ENCODE measurements around the gene BEND6. TPM values are rescaled to one million over a fixed set of nuclear protein-coding genes. Genes with fewer than 3 reads are reported as not detected.

BEND6 gene
- total and polyA plus RNA-seq, 2 of the 8 experiments (the other 6 are each of a cell fraction or from before 2014, with no cell fraction given): 0.71 to 2.1 TPM

DNA sequence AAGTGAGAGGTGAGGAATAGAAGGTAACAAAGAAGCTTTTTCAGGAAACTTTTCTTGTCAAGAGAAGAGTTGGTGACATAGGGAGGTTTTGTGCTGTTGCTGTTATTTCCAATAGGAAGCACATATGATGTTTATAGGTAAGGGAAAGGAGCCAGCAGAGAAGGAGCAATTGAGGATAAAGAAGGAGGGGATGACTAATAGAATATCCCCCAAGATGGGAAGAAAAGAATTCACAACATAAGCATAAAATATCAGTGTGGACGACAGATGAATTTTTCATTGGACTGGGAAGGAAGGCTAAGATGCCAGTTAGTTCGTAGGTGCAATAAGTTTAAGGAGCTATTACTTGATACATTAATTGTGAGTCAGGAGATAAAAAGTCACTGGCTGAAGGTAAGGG lies 8.5 kb upstream of the BEND6 start:
- Histone ChIP-seq H3K4me1 (replicated peaks in 1 of 4; ENCODE audit: control insufficient read depth in 3 of 4, insufficient read depth in 4 of 4, low read length in 3 of 4) (no peaks in the 10 kb centered on the region), H3K23ac (ENCODE audit: insufficient read length) (no peak overlapping the region), H3K23me2 (ENCODE audit: low read depth, low read length) (no peaks in the 10 kb centered on the region), H3K4ac (replicated peaks; ENCODE audit: insufficient read length, low read depth, low read length) (no peak overlapping the region), H4K5ac (ENCODE audit: insufficient read length, low read depth, low read length) (no peak overlapping the region), H3K4me2 (ENCODE audit: insufficient read depth in 1 of 2, low read depth in 2 of 2, low read length in 2 of 2) (no peak overlapping the region), H2BK120ac (replicated peaks; ENCODE audit: low read depth, low read length) (no peak overlapping the region), H2BK5ac (ENCODE audit: low read depth, low read length) (no peak overlapping the region), H2AK5ac (ENCODE audit: low read depth, low read length) (no peak overlapping the region), H2BK12ac (ENCODE audit: low read depth, low read length) (no peak overlapping the region), H3K18ac (ENCODE audit: extremely low read depth, low read length) (no peak overlapping the region), H3K9ac (replicated peaks in 1 of 4; ENCODE audit: extremely low read depth in 1 of 4, low read depth in 3 of 4, low read length in 3 of 4) (no peak overlapping the region), H4K8ac (ENCODE audit: extremely low read depth, insufficient read depth, low read length) (no peak overlapping the region), H2AFZ (ENCODE audit: low read length) (no peak overlapping the region), H3K36me3 (ENCODE audit: control insufficient read depth in 2 of 4, insufficient read depth in 4 of 4, low read length in 3 of 4) (peaks cover 0 to 3% (median 0%) of the 10 kb centered on the region in 4 experiments; a peak in 1 of 8 replicates), H3K79me1 (ENCODE audit: low read depth, low read length) (no peaks in the 10 kb centered on the region), H3K27ac (ENCODE audit: low read depth, low read length) (no peak overlapping the region), H3K4me3 (ENCODE audit: extremely low read depth in 1 of 4, insufficient read depth in 2 of 4, low read depth in 3 of 4, low read length in 4 of 4) (no peak overlapping the region), H3K9me3 (ENCODE audit: insufficient read depth in 2 of 2, low read depth in 1 of 2, low read length in 1 of 2) (no peaks in the 10 kb centered on the region), H3K56ac (replicated peaks; ENCODE audit: insufficient read length, low read depth, low read length) (no peak overlapping the region), H2BK15ac (ENCODE audit: low read length) (no peak overlapping the region), H3K27me3 (replicated peaks in 1 of 4; ENCODE audit: control insufficient read depth in 3 of 4, extremely low read depth in 1 of 4, insufficient read depth in 3 of 4, low read length in 3 of 4) (no peaks in the 10 kb centered on the region), H2BK20ac (ENCODE audit: low read length) (no peak overlapping the region), H3K14ac (ENCODE audit: insufficient read length) (no peak overlapping the region), H3K79me2 (ENCODE audit: control insufficient read depth in 1 of 2, insufficient read depth in 2 of 2, low read length in 2 of 2) (no peaks in the 10 kb centered on the region), H4K91ac (replicated peaks; ENCODE audit: insufficient read length, low read length) (no peak overlapping the region), H4K20me1 (replicated peaks in 1 of 2; ENCODE audit: control insufficient read depth in 1 of 2, insufficient read depth in 2 of 2, low read length in 2 of 2) (no peaks in the 10 kb centered on the region)
- TF ChIP-seq SUZ12 (IDR thresholded peaks at IDR 0.05; ENCODE audit: low read length) (no peak), CBX8 (IDR thresholded peaks at IDR 0.05; ENCODE audit: borderline replicate concordance, low read depth, low read length) (no peak), TBP (IDR thresholded peaks at IDR 0.05; ENCODE audit: low read depth, low read length) (no peak), HDAC6 (IDR thresholded peaks at IDR 0.05; ENCODE audit: low read depth, low read length) (no peak), KDM1A (IDR thresholded peaks at IDR 0.05; ENCODE audit: borderline replicate concordance, low read length) (no peak), HDAC2 (IDR thresholded peaks at IDR 0.05; ENCODE audit: borderline replicate concordance in 1 of 2, low read depth in 2 of 2, low read length in 2 of 2) (no peak), PHF8 (conservative IDR thresholded peaks at IDR 0.05; ENCODE audit: low read depth, low read length) (no peak), TAF1 (IDR thresholded peaks at IDR 0.05; ENCODE audit: low read depth, low read length) (no peak), KDM4A (IDR thresholded peaks at IDR 0.05; ENCODE audit: low read depth, low read length, severe bottlenecking) (no peak), JUN (IDR thresholded peaks at IDR 0.05; ENCODE audit: low read depth, low read length) (no peak), CREB1 (IDR thresholded peaks at IDR 0.05) (no peak), SRF (IDR thresholded peaks at IDR 0.05; ENCODE audit: low read depth, low read length) (no peak)
- TF ChIP-seq, protein P1, sequence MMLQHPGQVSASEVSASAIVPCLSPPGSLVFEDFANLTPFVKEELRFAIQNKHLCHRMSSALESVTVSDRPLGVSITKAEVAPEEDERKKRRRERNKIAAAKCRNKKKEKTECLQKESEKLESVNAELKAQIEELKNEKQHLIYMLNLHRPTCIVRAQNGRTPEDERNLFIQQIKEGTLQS (IDR thresholded peaks at IDR 0.05; ENCODE audit: insufficient read depth, low read depth, low read length): no peak
- FAIRE-seq: no peak
- 80% methylated on average over 2 of the region's 2 CpGs; no CpG with 5 or more reads in 1 of the 2 experiments for WGBS, 2 experiments (ENCODE audit: extremely low coverage in 1 of 2, insufficient coverage in 1 of 2, insufficient read length in 1 of 2, insufficient replicate concordance in 2 of 2, low coverage in 1 of 2, low lambda C conversion rate in 2 of 2, missing lambda C conversion rate in 1 of 2)
- POLR2A ChIA-PET (ENCODE audit: partially characterized antibody): no interaction called here
- no peak for DNase-seq (ENCODE audit: low read depth in 1 of 2, low spot score in 2 of 2)
- CTCF ChIA-PET (ENCODE audit: partially characterized antibody): interaction anchor here (0.7 to 2.4 kb wide), 2 partner anchors 9 to 370 kb away, joined by 3 to 5 read pairs; no protein-coding TSS in a partner anchor
